ENCODE results near the gene IMMT. TPM values are rescaled to one million over a fixed set of nuclear protein-coding genes. Genes with fewer than 3 reads are reported as not detected.

IMMT gene
- total and polyA plus RNA-seq, 2 of the 8 experiments (the other 6 are each of a cell fraction or from before 2014, with no cell fraction given) = 37.7 to 103 TPM

DNA sequence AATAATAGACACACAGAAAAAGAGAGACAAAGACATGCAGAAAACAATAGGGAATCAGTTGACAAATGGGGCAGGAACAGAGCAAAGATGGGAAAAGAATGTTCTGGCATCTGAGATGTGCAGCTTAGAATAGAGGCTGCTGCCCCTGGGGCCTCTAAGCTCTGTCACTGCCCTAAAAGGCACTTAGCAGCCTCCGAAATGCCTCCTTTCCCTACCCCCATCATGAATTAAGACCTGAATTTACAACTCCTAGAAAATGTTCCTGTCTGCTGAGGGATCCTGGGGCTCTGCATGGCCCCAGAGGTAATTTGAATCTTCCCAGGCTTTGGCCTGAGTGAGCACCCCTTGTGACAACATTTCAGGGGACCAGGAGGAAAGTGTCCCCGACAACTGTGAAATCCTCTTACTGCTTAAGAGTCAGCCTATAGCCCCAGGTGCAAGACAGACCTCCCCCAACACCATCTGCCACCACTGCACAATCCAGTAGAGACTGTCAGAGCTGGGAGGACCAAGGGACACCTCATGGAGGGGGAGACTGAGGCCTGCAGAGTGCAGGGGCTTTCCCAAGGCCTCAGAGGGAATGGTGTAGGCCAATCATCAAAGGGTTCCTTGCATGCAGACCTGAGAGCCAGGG lies 28.8 kb upstream of the IMMT start:
- no peak overlapping the region for H2AFZ ChIP-seq (ENCODE audit: low read length)
- DNase-seq (ENCODE audit: low read depth in 1 of 2, low spot score in 2 of 2) = no peak
- peaks cover 2 to 12% (median 5%) of the 10 kb centered on the region in 4 experiments; a peak in 4 of 7 replicates for H3K4me1 ChIP-seq (replicated peaks in 1 of 4; ENCODE audit: control insufficient read depth in 3 of 4, insufficient read depth in 4 of 4, low read length in 3 of 4)
- no peak overlapping the region for H4K91ac ChIP-seq (replicated peaks; ENCODE audit: insufficient read length, low read length)
- no peak overlapping the region for H3K4me3 ChIP-seq (ENCODE audit: extremely low read depth in 1 of 4, insufficient read depth in 2 of 4, low read depth in 3 of 4, low read length in 4 of 4)
- H2AK5ac ChIP-seq (ENCODE audit: low read depth, low read length) = no peak overlapping the region
- no peak overlapping the region for H3K4ac ChIP-seq (replicated peaks; ENCODE audit: insufficient read length, low read depth, low read length)
- H2BK5ac ChIP-seq (ENCODE audit: low read depth, low read length) = no peak overlapping the region
- H3K14ac ChIP-seq (ENCODE audit: insufficient read length) = no peak overlapping the region
- no peaks in the 10 kb centered on the region for H3K27me3 ChIP-seq (replicated peaks in 1 of 4; ENCODE audit: control insufficient read depth in 3 of 4, extremely low read depth in 1 of 4, insufficient read depth in 3 of 4, low read length in 3 of 4)
- CTCF ChIA-PET (ENCODE audit: partially characterized antibody) = interaction anchor here (0.6 to 6.8 kb wide), 6 partner anchors 9 to 143 kb away, joined by 3 to 62 read pairs (median 5); no protein-coding TSS in a partner anchor
- H4K5ac ChIP-seq (ENCODE audit: insufficient read length, low read depth, low read length) = no peak overlapping the region
- H3K27ac ChIP-seq (ENCODE audit: low read depth, low read length) = no peak overlapping the region
- H3K23ac ChIP-seq (ENCODE audit: insufficient read length) = no peak overlapping the region
- no peaks in the 10 kb centered on the region for H3K9me3 ChIP-seq (ENCODE audit: insufficient read depth in 2 of 2, low read depth in 1 of 2, low read length in 1 of 2)
- no peak overlapping the region for H3K56ac ChIP-seq (replicated peaks; ENCODE audit: insufficient read length, low read depth, low read length)
- H2BK12ac ChIP-seq (ENCODE audit: low read depth, low read length) = no peak overlapping the region
- no peaks in the 10 kb centered on the region for H3K79me1 ChIP-seq (ENCODE audit: low read depth, low read length)
- H3K4me2 ChIP-seq (ENCODE audit: insufficient read depth in 1 of 2, low read depth in 2 of 2, low read length in 2 of 2) = no peak overlapping the region
- FAIRE-seq = no peak
- no peaks in the 10 kb centered on the region for H3K36me3 ChIP-seq (ENCODE audit: control insufficient read depth in 2 of 4, insufficient read depth in 4 of 4, low read length in 3 of 4)
- no peak overlapping the region for H2BK20ac ChIP-seq (ENCODE audit: low read length)
- no peaks in the 10 kb centered on the region for H4K20me1 ChIP-seq (replicated peaks in 1 of 2; ENCODE audit: control insufficient read depth in 1 of 2, insufficient read depth in 2 of 2, low read length in 2 of 2)
- WGBS, 2 experiments (ENCODE audit: extremely low coverage in 1 of 2, insufficient coverage in 1 of 2, insufficient read length in 1 of 2, insufficient replicate concordance in 2 of 2, low coverage in 1 of 2, low lambda C conversion rate in 2 of 2, missing lambda C conversion rate in 1 of 2) = 94% methylated on average over 2 of the region's 2 CpGs; no CpG with 5 or more reads in 1 of the 2 experiments
- no peak overlapping the region for H2BK15ac ChIP-seq (ENCODE audit: low read length)
- no peak overlapping the region for H3K9ac ChIP-seq (replicated peaks in 1 of 4; ENCODE audit: extremely low read depth in 1 of 4, low read depth in 3 of 4, low read length in 3 of 4)
- H3K23me2 ChIP-seq (ENCODE audit: low read depth, low read length) = no peaks in the 10 kb centered on the region
- POLR2A ChIA-PET (ENCODE audit: partially characterized antibody) = no interaction called here
- H3K79me2 ChIP-seq (ENCODE audit: control insufficient read depth in 1 of 2, insufficient read depth in 2 of 2, low read length in 2 of 2) = no peaks in the 10 kb centered on the region
- H3K18ac ChIP-seq (ENCODE audit: extremely low read depth, low read length) = no peak overlapping the region
- H2BK120ac ChIP-seq (replicated peaks; ENCODE audit: low read depth, low read length) = no peak overlapping the region
- H4K8ac ChIP-seq (ENCODE audit: extremely low read depth, insufficient read depth, low read length) = no peak overlapping the region
- TF ChIP-seq YY1 (IDR thresholded peaks at IDR 0.05; ENCODE audit: low read depth, low read length) (no peak), SUZ12 (IDR thresholded peaks at IDR 0.05; ENCODE audit: low read length) (no peak), RNF2 (IDR thresholded peaks at IDR 0.05; ENCODE audit: borderline replicate concordance, low read depth, low read length, missing control alignments, poor library complexity, severe bottlenecking) (no peak), E2F6 (IDR thresholded peaks at IDR 0.05) (no peak)

Measured in H1 (cell line).